Central memory CD8-positive, alpha-beta T cell (primary cell): Measurements from ENCODE around the gene AMBRA1.

ENCODE experiments used
- ATAC-seq: fragments of 150-1000 bp; cut with Tn5 transposase; replicated peaks from 2 replicates; pipeline ENCODE4 v1.10.0; 2022; ENCODE audit warnings: mild to moderate bottlenecking, moderate FRiP score, moderate number of reproducible peaks; ENCODE audit not compliant: poor library complexity, severe bottlenecking; ENCODE audit errors: extremely low read depth
- DNase-seq, 2 donors: peaks; one replicate each; pipeline ENCODE4 v3.0.0; 2021; ENCODE audit warnings: low spot score in 2 of 2
- H3K27ac Mint-ChIP-seq: one replicate; pipeline ENCODE4 v1.8.0; 2022; ENCODE audit warnings: low read depth, mild to moderate bottlenecking, moderate library complexity, mixed read lengths
- H3K27me3 Mint-ChIP-seq: one replicate; pipeline ENCODE4 v1.8.0; 2022; ENCODE audit warnings: mixed read lengths
- H3K36me3 Mint-ChIP-seq: one replicate; pipeline ENCODE4 v1.8.0; 2022; ENCODE audit warnings: mild to moderate bottlenecking, moderate library complexity, mixed read lengths; ENCODE audit not compliant: insufficient read depth
- H3K4me1 Mint-ChIP-seq: one replicate; pipeline ENCODE4 v1.8.0; 2022; ENCODE audit warnings: mixed read lengths
- H3K4me3 Mint-ChIP-seq: one replicate; pipeline ENCODE4 v1.8.0; 2022; ENCODE audit warnings: mild to moderate bottlenecking, moderate library complexity, mixed read lengths
- H3K9me3 Mint-ChIP-seq: one replicate; pipeline ENCODE4 v1.8.0; 2022; ENCODE audit warnings: mixed read lengths

AMBRA1 gene

DNA sequence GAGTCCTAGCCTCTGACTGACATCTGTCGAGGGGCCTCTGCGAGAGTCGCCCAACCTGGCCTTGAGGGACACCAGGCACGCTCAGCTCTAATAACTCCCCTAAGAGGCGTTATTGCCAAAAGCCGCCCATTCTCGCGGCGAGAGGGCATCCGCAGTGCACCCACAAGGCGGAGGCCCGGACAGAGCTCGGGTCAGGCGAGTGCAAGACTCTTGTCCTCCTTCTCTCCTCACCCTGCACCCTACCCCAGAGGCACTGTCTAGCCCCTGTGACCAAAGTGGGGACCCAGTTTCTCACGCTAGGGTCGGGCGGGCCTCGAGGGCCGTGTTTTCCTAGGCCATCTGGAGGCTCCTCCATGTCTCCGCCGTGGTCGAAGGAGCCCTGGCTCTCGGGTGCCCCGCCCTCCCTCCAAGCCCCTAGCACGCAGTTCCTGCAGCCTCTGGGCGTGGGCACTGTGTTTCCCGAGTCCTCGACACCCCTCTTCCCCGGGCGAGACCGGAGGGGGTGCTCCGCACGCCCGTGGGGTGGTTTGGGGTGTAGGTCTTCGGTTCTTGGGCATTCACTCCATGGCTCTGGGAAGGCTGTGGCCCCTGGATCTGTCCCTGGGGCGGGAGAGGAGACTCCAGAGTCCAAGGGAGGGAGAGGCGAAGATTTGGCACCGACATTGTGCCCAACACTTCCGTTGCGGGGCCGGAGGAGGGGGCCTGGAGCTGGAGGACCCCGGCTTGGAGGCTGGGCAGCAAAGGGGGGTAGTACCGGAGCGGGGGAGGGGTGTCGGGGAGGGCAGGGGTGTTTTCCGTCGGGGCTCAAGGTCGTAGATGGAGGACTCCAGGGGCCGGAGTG, 203.3 kb downstream of the AMBRA1 start:
- H3K4me1 Mint-ChIP-seq: peaks cover 28% of the 10 kb centered on the region
- ATAC-seq: no peak
- H3K27me3 Mint-ChIP-seq: peaks cover 66% of the 10 kb centered on the region
- no peak overlapping the region for H3K27ac Mint-ChIP-seq
- H3K4me3 Mint-ChIP-seq: peak overlapping the region; percentile 40
- H3K36me3 Mint-ChIP-seq: peaks cover 10% of the 10 kb centered on the region
- DNase-seq: no peak
- H3K9me3 Mint-ChIP-seq: no peaks in the 10 kb centered on the region

GRCh38 chr11:46389450-46390330, 204.1 kb downstream of the AMBRA1 start:
- DNase-seq (no peak), ATAC-seq (no peak)
- peaks cover 74% of the 10 kb centered on the region for H3K27me3 Mint-ChIP-seq
- H3K9me3 Mint-ChIP-seq: no peaks in the 10 kb centered on the region
- H3K27ac Mint-ChIP-seq: no peak overlapping the region
- H3K36me3 Mint-ChIP-seq: peaks cover 10% of the 10 kb centered on the region
- H3K4me1 Mint-ChIP-seq: peaks cover 28% of the 10 kb centered on the region
- H3K4me3 Mint-ChIP-seq: peak overlapping the region; percentile 40

- Mint-ChIP-seq H3K9me3 (no peaks in the 10 kb centered on the region), H3K27ac (no peak overlapping the region), H3K4me1 (peaks cover 28% of the 10 kb centered on the region), H3K27me3 (peaks cover 77% of the 10 kb centered on the region), H3K4me3 (peak overlapping the region; percentile 40), H3K36me3 (peaks cover 9% of the 10 kb centered on the region)
- ATAC-seq (no peak), DNase-seq (no peak)
Measured at GRCh38 chr11:46388619-46389449, 205.0 kb downstream of the AMBRA1 start.

DNA sequence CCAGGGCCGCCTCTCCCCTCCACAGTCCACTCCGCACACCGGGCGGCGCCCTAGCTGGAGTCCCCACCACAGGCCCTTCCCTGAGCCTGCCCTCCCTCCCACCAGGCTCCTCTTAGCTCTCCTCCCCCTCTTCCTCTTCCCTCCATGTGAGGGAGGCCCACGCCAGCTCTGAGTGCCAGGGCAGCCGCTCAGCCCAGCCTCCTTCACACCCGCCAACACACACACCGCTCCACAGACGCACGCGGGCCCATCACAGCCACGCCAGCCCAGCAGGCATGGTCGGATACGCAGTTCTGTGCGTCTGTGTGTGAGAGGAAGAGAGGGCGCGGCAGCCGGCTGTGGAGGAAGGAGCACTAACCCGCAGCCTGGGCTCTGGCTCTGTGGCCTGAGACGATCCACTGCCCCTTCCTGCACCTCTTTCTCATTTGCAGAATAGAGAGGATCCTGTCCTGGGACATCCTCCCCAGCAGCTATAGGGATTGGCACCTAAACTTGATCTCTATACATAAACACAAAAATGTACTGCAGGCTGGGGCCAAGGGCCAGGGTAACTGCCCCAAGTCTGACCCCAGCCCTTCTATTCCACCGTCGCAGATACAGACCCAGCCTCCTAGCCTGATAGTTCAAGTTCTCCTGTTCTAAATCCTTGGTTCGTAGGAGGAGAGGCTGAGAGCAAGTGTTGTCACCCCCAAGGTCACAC, 205.8 kb downstream of the AMBRA1 start:
- ATAC-seq: peak; percentile 42
- no peak overlapping the region for H3K4me3 Mint-ChIP-seq
- H3K9me3 Mint-ChIP-seq: no peaks in the 10 kb centered on the region
- peaks cover 75% of the 10 kb centered on the region for H3K27me3 Mint-ChIP-seq
- peaks cover 12% of the 10 kb centered on the region for H3K36me3 Mint-ChIP-seq
- H3K4me1 Mint-ChIP-seq: peaks cover 26% of the 10 kb centered on the region
- DNase-seq: no peak
- H3K27ac Mint-ChIP-seq: no peak overlapping the region

DNA sequence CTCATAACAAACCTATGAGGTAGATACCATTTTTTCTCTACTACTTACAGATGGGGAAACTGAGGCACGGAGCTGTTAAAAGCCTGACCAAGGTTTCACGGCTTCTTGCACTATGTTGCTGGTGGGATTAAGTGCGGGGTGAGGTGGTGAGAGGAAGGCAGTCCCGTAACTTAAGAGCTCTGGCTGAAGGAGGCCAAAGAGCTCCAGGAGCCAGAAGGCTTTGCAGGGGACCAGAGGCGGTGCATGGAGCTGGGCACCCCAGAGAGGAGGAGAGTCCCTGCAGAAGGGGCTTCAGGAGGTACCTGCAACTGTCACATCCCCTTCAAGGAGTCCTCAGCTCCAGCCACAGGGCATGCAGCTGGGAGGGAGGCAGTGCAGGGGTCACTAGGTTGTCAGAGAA, 206.4 kb downstream of the AMBRA1 start:
- Mint-ChIP-seq H3K36me3 (peaks cover 12% of the 10 kb centered on the region), H3K4me3 (no peak overlapping the region), H3K27ac (no peak overlapping the region), H3K27me3 (peaks cover 70% of the 10 kb centered on the region), H3K9me3 (no peaks in the 10 kb centered on the region), H3K4me1 (peaks cover 20% of the 10 kb centered on the region)
- no peak for DNase-seq
- ATAC-seq: no peak

- H3K4me1 Mint-ChIP-seq: peaks cover 25% of the 10 kb centered on the region
- peaks cover 16% of the 10 kb centered on the region for H3K36me3 Mint-ChIP-seq
- ATAC-seq (no peak), DNase-seq (no peak)
- no peak overlapping the region for H3K4me3 Mint-ChIP-seq
- no peak overlapping the region for H3K27ac Mint-ChIP-seq
- no peaks in the 10 kb centered on the region for H3K9me3 Mint-ChIP-seq
- peaks cover 74% of the 10 kb centered on the region for H3K27me3 Mint-ChIP-seq
Measured at GRCh38 chr11:46386674-46387073, 207.1 kb downstream of the AMBRA1 start.

DNA sequence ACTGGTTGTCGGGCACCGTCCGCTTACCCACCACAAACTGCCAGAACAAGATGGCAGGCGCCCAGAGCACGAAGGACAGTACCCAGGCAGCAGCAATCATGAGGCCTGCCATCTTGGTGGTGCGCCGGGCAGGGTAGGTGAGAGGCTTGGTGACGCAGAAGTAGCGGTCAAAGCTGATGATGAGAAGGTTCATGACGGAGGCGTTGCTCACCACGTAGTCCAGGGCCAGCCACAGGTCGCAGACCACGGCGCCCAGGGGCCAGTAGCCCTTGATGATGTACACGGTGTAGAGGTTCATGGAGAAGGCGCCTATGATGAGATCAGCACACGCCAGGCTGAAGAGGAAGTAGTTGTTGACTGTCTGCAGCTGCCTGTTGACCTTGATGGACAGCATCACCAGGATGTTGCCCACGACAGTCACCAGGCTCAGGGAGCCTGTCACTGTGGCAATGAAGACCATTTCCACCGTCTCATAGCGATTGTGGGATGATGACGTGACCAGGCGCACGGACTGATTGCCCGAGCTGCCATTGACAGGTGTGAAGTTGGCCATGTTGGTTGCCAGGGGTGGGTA, 207.7 kb downstream of the AMBRA1 start:
- Mint-ChIP-seq H3K36me3 (peaks cover 17% of the 10 kb centered on the region), H3K27ac (no peak overlapping the region), H3K9me3 (no peaks in the 10 kb centered on the region), H3K27me3 (peaks cover 74% of the 10 kb centered on the region), H3K4me3 (no peak overlapping the region), H3K4me1 (peaks cover 25% of the 10 kb centered on the region)
- no peak for DNase-seq
- ATAC-seq: no peak

DNA sequence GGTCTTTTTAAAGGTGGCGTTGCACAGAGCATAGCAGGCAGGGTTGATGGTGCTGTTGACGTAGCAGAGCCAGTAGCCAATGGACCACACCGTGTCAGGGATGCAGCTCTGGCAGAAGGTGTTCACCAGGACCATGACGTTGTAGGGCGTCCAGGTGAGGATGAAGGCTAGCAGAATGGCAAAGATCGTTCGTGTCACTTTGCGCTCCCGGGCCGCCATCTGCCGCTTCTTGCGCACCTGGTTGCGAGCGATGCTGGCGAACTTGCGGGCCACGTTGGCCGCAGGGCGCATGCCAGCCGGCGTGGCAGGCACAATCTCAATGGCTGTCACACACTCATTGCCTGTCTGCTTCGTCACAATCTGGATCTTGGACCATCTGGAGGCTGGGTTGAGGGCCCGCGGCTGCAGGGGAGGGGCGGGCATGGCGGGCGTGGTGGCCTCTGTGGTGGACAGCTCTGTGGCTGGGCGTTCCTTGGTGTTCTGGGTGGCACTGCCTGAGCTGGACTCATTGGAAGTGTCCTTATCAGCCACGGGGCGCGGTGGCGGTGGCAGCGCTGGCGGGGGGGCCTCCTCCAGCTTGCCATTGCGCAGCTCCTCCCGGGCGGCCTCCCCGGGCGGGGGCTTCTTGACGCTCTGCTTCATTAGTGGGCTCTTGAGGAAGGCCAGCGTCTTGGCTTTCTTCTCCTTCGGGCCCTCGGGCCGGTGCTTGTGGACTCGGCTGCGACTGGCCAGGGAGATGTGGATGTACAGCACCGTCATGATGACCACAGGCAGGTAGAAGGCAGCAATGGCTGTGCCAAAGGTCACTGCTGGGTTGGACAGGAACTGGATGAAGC, 208.4 kb downstream of the AMBRA1 start:
- no peak overlapping the region for H3K4me3 Mint-ChIP-seq
- H3K4me1 Mint-ChIP-seq: peaks cover 25% of the 10 kb centered on the region
- DNase-seq (no peak), ATAC-seq (no peak)
- H3K27ac Mint-ChIP-seq: no peak overlapping the region
- H3K36me3 Mint-ChIP-seq: peaks cover 15% of the 10 kb centered on the region
- no peaks in the 10 kb centered on the region for H3K9me3 Mint-ChIP-seq
- H3K27me3 Mint-ChIP-seq: peaks cover 67% of the 10 kb centered on the region

- peaks cover 25% of the 10 kb centered on the region for H3K4me1 Mint-ChIP-seq
- DNase-seq (no peak), ATAC-seq (no peak)
- no peaks in the 10 kb centered on the region for H3K9me3 Mint-ChIP-seq
- H3K27me3 Mint-ChIP-seq: peaks cover 55% of the 10 kb centered on the region
- H3K4me3 Mint-ChIP-seq: no peak overlapping the region
- H3K27ac Mint-ChIP-seq: no peak overlapping the region
- peaks cover 18% of the 10 kb centered on the region for H3K36me3 Mint-ChIP-seq
Measured at GRCh38 chr11:46383974-46384701, 209.7 kb downstream of the AMBRA1 start.

GRCh38 chr11:46383404-46383758, 210.4 kb downstream of the AMBRA1 start:
- DNase-seq (no peak), ATAC-seq (no peak)
- peaks cover 47% of the 10 kb centered on the region for H3K27me3 Mint-ChIP-seq
- peak overlapping the region; percentile 41 for H3K4me3 Mint-ChIP-seq
- H3K27ac Mint-ChIP-seq: no peak overlapping the region
- no peaks in the 10 kb centered on the region for H3K9me3 Mint-ChIP-seq
- peaks cover 25% of the 10 kb centered on the region for H3K4me1 Mint-ChIP-seq
- peaks cover 22% of the 10 kb centered on the region for H3K36me3 Mint-ChIP-seq
